22Rv1 (cell line): ENCODE measurements around the gene BIRC6.

Experiments
- CTCF ChIP-seq: fragments of 450-650 bp; IDR thresholded peaks from 2 replicates; pipeline ENCODE4 v1.5.1; 2017; ENCODE audit warnings: mild to moderate bottlenecking
- ZFX ChIP-seq: fragments of 450-650 bp; IDR thresholded peaks from 2 replicates; pipeline ENCODE4 v1.6.1; 2017; ENCODE audit warnings: antibody characterized with exemption, borderline replicate concordance

- TF ChIP-seq CTCF (no peak), ZFX (no peak)
Measured at GRCh38 chr2:32376756-32377155, 19.9 kb downstream of the BIRC6 start.
